ENCODE results near the gene NME3.
A peak's percentile ranks its signal among the peaks of the same experiment; 100 is the strongest.
"Not testable (repeated sequence)": the region's sequence is repeated elsewhere in the genome, so short reads cannot be mapped to it uniquely, and the experiment has no call there.

The NME3 gene

DNA sequence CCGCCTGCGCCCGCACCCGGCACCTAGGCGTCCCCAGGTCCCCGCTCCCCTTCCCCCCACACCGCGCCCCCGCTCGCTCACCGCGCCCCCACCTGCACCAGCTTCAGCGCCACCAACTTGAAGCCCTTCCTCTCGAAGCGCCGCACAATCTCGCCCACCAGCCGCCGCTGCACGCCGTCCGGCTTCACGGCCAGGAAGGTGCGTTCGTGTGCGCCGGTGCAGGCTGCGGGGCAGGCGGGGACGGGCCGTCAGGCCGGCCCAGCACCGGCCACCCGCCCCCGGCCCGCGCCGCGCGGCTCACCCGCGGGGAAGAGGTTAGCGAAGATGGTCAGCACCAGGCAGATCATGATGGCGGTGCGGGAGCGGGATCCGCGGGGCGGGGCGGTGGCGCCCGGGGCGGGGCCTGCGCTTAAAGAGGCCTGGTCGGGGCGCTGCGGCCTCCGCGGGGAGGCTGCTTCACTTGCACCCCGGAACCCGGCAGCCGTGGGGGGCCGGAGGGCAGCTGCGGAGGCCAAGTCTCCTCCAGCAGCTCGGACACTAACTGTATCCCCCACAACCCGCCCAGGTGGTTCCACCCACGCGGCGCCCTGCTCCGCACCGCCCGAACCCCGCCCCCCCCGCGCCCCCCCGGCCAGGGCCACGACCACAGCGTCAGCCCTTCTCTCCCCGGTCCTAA lies at the start of gene NME3:
TSS of gene NME3 (minus strand) at position 356 of the 676 bp plus-strand sequence. CDS start at position 347, 9 bp downstream.
- peak; percentile 74 for DNase-seq

DNA sequence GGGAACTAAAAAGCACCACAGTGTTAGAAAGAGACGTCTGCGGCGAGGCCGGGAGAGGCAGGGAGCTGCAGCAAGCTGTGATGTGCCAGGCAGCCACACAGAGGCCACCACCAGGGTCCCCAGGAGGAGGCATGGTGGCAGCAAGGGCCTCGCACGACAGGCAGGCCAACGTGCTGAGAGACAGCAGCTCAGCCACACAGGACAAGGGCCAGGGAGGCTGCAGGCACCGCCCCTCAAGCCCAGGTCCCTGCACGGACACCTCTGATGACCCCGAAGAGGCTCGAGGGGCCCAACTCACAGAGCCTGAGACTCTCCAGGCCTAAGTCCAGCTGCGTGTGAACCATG lies 49.6 kb upstream of the NME3 start:
- DNase-seq: no peak

DNA sequence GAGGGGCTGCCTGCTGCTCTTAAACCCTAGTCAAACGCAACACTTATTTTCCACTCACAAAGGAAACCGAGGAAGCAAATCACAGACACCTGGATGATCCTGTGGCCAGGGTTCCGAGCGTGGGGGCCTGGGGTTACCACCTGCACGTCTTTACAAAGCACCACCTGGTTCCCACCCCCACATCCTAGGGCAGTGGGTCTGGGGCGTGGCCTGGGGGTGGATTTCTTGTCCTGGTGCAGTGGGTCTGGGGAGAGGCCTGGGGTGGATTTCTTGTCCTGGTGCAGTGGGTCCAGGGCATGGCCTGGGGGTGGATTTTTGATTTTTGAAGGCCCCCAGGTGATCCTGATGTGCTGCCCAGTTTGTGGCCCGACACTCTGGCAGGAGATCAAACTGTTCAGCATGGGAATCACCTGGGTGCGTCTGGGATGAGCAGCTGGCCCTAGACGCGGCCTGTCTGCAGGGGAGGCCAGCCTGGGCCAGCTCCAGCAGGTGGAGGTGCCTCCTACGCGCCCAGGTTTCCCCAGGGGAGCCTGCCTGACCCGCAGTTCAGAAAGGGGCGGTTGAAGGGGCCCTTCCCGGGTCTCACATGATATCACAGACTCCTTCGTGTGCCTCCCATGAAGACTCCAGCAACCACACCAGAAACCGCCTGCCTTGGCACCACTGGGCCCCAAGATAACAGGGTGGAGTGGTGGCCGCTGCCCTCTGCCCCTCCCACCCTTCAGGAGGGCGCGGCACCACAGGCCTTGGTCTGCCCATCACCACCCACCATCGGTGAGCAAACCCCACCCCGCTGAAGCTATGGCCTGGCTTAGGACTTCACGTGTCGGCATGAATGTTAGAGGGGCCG lies 49.0 kb upstream of the NME3 start:
- DNase-seq: no peak

DNA sequence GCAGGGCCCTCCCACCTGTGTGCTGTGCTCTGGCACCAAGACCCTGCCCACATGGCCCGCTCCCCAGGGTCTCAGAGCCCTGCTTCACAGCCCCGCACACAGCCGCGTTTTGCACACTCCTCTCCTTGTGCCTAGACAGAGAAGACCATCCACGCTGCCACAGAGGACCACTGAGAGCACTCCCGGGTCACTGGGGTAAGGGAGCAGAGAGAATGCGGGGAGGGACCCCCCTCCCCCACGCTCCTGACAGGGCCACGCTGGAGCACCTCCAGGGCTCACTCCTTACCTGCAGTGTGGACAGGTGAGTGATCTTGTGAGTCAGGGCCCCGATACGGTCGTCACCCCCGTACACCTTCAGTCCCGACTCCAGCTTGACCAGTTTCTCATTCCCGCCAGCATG lies 48.3 kb upstream of the NME3 start:
- DNase-seq: no peak

DNA sequence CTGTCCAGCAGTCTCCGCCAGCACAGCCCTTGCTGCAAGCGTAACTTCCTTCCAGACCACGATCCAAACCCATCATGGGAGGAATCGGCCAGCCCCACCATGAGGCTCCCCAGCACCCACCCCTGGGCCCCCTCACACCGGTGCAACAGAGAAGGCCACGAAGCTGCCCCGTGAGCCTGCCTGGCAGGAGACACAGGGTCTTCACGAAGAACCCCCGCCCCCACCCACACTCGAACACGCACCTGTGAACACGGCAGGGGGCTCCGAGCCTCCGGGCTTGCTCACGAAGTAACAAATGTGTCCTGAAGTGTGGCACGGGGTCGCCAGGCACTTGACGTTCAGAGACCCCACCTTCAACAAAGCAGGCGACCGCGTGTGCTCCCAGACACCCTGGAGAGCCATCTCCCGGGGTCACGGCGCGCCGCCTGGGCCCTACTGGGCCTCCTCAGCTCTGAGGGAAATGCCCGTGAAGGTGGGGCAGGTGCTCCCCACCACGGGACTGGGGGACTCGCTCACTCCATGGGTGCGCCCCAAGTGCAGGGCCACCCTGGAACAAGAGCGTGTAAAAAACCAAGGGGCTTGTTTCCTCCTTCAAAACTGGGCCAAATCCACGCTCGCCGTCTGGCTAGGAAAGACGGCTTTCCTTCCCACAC lies 47.7 kb upstream of the NME3 start:
- no peak for DNase-seq

DNA sequence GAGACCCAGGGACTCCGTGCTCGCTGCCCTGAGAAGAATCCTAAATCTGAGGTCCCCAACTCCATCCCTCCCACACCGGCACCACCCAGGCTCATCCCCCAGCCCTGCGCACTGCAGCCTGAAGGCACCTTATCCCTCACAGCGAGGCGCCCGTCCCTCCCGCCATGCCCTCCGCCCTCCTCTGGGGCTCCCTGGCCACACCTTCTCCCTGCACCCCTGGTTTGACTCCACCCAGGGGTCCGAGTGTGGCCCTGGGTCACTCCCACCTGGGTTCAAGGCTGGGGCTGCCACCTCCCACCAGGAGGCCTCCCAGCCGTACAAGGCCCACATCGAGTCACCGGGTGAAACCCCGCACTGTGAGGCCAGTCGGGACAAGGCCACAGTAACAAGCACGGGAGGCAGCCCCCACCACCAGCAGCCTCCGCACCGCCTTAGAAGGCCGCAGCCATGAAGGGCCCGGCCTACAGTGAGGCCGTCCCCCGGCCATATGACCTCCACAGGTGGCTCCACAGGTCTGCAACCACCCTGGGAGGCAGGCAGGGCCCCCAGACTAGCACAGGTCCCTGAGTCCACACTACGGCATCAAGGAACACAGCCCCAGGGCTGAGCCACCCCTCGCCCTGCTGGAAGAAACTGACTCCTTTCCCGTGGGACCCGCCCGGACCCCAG lies 47.0 kb upstream of the NME3 start:
- DNase-seq: no peak

DNA sequence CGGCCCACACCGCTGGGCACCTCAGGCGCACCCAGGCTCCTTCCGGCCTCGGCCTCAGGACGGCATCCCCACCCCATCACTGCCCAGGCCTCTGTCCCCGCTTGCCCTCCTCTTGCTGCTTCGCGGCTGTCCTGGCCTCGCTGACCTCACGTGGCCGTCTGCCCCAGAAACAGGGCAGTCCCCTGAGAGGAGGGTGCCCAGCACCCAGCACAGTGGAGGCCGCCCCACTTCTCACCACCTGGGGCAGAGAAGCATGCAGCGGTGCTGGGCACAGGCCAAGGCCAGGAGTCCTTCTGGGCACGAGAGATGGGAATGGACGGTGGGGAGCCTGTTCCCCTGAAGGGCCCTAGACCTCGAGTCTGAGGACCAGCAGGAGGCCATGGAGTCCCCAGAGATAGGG lies 46.4 kb upstream of the NME3 start:
- no peak for DNase-seq

DNA sequence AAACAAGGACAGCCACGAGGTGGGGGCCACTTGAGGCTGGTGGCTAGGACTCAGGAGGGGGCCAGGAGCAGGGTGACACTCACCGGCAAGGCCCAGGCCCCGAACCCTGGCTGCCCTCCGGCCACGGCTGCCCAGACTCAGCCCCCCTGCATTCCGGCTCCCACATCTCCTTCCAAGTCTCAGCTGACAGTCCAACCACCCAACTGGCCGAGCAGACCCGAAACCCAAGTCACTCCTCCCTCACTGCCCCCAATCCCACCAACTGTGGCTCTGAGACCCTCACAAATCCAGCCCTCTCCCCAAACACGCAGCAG lies 45.9 kb upstream of the NME3 start:
- no peak for DNase-seq

DNA sequence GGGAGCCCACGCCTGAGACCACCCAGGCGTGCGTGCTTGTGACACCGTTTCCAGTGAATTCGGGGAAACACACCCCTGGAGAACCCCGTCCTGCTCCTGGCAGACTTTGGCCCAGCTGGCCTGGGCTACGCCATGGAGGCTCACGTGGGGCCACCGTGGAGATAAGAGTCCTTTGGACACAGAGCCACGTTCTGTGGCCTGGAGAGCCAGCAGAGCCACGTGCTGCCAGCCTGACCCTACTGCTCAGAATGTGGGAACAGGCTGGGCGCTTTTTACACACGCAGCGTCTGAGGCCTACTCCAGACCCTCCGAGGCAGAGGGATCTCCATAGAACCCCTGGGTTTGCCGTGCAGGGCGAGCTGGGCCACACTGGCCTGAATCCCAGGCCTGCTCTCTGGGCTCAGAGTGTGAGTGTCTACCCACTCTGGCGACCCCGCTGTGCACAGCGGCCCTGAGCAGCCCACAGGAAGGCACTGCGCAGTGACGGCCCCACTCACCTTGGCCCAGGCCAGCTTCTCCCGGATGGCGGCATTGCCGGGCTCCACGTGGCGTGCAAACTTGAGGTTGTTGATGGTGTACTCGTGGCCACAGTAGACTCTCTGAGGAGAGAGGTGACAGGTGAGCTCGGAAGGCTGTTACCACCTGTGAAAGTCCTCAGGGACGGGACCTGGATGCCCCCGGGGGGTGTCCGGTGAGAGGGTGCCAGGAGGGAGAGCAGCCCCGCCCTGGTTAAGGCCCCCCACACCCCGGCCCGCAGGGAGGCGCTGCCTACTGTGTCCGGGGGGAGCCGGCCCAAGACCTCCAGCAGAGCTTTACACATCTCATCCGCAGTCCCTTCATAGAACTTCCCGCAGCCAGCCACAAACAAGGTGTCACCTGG lies 45.3 kb upstream of the NME3 start:
- no peak for DNase-seq

DNA sequence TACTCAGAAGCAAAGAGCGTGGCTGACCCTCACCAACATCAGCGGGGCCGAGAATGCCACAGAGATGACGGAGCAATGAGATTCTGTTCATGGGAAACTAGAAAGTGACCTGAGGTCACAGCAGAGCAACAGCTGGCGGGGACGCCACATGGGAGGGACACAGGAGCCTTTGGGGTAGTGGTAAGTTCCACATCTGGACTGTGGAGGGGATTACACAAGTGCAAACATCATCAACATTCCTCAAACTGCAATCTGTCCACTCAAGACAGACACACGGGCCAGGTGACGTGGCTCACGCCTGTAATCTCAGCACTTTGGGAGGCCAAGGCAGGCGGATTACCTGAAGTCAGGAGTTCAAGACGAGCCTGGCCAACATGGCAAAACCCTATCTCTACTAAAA lies 44.1 kb upstream of the NME3 start:
- no peak for DNase-seq

DNA sequence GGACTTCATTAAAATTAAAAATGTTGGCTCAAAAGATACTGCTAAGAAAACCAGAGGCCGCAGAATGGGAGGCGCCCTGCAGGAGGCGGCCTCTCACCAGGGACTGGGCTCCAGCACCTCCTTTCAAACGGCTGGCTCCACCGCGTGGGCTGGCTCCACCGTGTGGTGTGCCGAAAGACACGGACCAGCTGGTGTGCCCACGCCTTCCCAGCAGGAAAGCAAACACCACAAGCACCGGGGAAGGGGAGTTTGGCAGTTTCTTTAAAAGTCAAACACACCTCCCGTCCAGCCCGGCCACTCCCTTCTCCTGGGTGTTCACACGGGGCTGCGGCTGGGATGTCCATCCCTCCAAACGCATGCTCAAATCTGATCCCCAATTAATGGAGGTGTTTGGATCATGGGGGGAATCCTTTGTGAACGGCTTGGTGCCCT lies 41.4 kb upstream of the NME3 start:
- DNase-seq: peak; percentile 54

DNA sequence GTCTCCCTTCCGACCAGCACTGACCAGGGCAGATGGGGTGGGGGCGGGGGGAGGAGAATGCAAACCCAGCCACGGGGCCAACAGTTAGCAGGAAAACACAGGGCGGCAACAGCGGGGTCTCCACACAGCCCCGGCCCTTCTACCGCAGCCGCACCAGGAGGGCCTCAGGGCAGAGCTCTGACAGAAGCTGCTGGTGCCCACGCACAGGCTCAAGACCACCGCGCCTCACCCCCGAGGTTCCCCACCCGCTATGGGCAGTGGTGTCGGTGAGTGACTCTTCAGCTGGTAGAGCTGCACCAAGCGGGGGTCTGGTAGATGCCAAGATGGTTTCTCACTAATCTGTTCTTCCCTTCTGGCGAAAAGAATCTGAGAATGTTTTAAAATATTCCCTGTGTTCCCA lies 39.2 kb upstream of the NME3 start:
- no peak for DNase-seq

DNA sequence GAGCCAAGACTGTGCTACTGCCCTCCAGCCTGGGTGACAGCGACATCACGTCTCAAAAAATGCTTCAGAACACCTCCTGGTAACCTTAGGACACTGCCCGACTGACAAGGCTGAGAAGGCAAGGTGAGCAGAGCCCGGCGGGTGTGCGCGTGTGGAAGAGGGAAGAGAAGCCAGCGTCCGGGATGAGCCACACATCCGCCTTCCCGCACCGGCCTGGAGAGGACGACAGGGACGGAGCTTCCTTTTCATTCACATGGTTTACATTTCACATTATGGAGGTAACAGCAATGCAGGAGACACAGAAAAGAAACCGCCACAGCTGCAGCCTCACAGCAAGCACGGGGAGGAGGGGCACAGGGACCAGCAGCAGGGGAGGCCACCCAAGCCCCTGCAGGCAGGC lies 38.8 kb upstream of the NME3 start:
- no peak for DNase-seq

DNA sequence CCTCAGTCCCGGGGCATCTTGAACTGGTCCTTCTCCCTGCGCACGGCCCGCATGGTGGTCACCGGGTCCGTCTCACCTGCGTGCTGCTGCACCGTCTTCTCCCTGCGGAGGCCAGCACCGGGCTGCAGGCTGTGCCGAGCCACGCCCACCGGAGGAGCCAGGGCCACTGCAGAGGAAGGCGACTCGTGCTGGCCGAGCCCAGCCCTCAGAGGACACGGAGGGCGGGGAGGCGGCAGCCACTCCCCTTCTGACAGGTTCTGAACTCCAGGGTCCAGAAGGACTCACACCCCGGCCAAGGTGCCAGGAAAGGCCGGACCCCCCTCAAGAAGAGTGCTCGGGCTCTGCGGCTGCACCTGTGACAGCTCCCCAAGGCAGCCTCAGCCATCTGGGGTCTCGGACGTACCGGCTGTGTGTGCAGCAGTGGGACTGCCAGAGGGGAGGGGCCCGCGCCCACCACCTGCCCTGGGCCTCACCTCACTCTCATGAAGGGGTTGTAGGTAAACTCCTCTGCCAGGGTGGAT lies 38.0 kb upstream of the NME3 start:
- DNase-seq: no peak

DNA sequence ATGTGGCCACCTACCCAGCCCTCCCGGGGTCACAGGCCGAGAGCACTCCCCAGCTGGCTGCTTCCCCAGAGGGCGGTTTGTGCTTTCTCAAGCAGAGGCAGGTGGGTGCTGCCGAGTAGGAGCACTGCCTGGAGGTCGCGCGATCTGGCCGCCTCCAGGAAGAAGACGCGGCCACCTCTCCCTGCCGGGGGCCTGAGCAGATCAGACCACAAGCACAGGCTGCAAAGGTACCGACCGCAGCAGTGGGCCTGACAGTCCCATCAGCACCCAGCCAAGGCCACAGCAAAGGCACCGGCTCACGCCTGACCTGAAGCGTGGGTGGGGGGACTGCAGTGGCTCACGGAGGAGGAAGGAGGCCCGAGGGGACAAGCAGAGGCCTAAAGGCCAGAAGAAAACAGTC lies 37.3 kb upstream of the NME3 start:
- no peak for DNase-seq

DNA sequence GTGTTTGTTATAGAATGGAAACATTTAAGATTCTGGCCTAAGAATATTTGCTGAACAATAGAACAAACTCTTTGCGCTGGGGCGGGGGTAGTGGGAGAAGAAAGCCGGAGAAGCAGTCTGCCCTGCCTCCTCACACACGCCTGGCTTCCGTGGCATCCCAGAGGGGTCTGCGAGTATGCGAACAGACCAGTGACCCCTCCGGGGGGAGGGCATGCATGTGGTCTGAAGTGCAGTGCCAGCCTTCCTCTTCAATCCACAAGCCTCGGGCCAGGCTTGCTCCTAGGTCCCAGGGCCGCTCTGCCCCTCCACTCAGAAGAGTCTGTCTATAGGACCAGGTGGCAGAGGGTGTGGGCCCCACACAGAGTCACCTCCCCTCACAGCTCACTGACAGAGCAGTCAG lies 36.3 kb upstream of the NME3 start:
- no peak for DNase-seq

DNA sequence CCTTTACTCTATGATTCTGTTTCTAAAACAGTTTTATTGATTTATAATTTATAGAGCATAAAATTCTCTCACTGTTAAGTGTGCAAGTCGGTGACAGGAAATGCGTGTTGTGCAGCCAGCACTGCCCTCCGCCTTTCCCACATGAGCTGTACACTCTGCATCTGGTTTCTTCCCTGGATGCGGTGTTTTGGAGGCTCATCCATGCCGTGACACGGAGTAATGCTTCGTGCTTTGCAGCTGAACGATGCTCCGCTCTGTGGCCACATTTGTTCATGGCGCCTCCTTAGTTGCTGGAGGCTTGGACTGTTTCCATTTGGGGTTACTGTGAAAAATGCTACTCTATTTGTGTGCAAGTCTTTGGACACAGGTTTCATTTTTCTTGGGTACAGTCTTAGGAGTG lies 29.4 kb upstream of the NME3 start:
- no peak for DNase-seq

DNA sequence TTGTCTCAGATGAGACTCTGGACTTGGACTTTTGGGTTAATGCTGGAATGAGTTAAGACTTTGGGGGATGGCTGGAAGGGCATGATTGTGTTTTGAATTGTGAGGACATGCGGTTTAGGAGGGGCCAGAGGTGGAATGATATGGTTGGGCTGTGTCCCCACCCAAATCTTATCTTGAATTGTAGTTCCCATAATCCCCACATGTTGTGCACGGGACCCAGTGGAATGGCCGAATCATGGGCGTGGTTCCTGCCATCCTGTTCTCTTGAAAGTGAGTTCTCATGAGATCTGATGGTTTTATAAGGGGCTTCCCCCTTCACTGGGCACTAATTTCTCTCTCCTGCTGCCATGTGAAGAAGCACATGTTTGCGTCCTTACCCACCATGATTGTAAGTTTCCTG lies 27.9 kb upstream of the NME3 start:
- DNase-seq: not testable (repeated sequence)

DNA sequence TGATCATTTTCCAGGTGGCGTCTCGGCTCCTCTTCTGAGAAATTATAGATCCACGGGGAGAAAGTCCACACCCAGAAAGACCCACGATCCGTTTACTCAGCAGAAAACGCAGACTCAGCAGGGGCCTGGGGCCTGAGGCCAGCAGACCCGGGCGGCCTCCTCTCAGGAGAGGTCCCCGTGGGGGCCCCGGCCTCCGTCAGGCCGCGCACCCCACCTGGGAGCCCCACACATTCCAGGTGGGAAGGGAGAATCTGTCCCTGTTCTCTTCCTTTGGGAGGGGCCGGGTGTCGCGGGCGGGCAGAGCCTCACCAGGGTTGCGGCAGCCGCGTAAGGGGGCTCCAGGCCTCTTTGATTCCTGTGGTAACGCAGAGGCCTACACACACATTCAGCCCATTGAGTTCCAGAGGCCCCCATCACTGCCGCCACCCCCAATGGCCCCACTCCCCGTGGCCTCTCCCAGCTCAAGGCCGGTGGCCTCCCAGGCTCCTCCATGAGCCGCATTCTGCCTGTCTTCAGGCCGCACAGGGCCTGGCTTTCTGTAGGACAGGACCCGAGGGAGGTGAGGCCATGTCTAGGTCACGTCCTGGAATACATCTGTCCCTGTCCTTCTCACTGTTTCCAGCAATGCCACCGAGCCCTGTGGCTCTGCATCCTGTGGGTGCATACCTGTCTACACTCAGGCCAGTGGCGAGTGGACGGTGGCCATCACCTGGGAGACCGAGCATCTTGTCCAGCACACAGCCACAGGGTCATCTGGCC lies 23.7 kb upstream of the NME3 start:
- no peak for DNase-seq

DNA sequence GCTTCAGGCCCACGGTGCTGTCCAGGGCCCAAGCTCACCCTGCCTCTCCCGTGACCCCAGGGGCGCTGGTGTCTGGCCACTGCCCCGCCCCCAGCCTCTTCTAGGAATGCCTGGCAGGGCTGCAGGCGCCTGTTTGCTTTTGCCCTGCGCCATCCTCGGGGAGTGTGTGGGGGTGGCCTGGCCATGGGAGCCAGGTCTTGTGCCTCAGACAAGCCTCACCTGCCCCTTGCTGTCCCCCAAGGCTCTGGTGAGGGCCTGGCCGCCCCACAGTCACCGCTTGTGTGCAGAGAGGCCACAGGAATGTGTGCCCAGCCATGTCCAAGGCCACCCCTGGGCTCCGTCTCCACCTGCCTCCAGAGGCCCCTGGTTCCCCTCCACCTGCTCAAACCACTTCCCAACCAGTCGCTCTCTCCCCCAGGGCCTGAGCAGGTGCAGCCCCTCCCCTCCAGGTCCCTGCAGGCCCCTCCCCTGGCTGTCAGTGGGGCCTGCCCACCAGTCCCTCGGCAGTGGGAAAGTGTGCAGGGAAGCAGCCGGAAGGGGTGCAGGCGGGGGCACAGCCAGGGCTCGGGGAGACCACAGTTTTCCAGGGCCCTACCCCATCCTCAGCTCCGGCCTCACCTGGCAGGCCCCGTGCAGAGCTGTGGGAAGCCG lies 23.0 kb upstream of the NME3 start:
- no peak for DNase-seq

DNA sequence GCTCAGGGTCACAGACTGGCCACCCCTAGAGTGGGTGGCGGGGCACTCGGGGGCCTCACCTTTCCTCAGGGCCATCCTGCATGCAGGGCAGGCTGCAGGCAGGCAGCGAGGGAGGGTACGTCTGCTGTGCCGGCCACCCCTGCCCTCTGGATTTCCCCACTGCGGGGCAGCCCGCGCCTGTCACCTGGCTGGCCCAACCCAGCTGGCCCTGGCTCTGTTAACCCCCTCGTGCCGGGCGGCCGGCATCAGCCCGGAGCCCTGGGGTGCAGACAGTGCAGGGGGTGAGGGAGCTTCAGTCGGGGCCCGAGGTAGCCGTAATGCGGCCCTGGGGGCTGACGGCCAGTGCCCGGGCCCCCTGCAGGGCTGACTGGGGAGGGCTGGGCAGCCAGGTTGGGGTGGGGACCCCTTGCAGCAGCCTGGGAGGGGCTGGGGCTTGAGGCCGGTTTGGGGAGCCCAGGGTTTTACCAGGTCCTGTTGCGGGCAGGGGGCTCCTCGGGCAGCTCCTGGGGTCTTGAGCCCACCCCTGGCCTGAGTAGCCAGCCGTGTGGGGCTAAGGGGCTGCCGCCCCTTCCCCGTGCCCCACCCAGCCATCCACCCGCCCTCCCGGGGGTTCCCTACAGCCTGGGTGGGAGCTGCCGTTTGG lies 22.4 kb upstream of the NME3 start, which contains the start of gene IGFALS:
TSS of gene IGFALS (minus strand) at position 128 of the 643 bp plus-strand sequence. CDS start at position 75, 53 bp downstream.
- no peak for DNase-seq

All from activated CD4-positive, alpha-beta T cell treated with anti-CD3 and anti-CD28 coated beads, Interleukin-2, amount 50 U/mL, for 1 hour (primary cell).